ENCODE measurements around the gene ERCC6. TPM values are rescaled to one million over a fixed set of nuclear protein-coding genes. Genes with fewer than 3 reads are reported as not detected.

The ERCC6 gene
- total RNA-seq, 4 donors from 2014 or later: 7.9 to 25.1 (median 16.3) TPM

GRCh38 chr10:49520122-49520775, 18.7 kb downstream of the ERCC6 start:
- TF ChIP-seq POLR2A (IDR thresholded peaks at IDR 0.05) (no peak), CTCF (IDR thresholded peaks at IDR 0.05) (no peak)
- H3K27ac ChIP-seq: no peak overlapping the region
- intact Hi-C loops (cut with DNase I; ENCODE audit: low total_unique reads): no loop called here
- H3K36me3 ChIP-seq: no peaks in the 10 kb centered on the region
- no peaks in the 10 kb centered on the region for H3K9me3 ChIP-seq
- no peaks in the 10 kb centered on the region for H3K4me1 ChIP-seq
- H3K27me3 ChIP-seq: no peaks in the 10 kb centered on the region
- H3K4me3 ChIP-seq: no peak overlapping the region
- DNase-seq: no peak

DNA sequence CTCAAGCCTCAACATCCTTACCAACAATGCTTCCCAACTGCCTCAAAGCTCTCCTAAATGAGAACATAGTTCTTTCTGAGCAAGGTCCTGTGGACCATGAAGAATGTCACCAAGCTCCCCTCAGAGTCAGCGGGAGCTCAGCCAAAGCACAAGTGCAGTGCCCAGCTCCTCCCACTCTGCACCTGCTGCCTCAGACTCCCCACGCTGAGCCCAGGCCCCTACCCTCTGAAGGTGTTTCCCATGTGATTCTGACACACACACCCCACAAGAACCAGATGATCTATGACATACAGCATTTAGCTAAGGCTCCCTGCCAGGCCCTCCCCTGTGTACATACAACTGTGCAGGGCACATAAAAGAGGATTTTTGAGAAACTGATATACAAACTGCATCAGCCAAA, 19.2 kb downstream of the ERCC6 start:
- H3K9me3 ChIP-seq: no peaks in the 10 kb centered on the region
- intact Hi-C loops (cut with DNase I; ENCODE audit: low total_unique reads): no loop called here
- H3K4me1 ChIP-seq: no peaks in the 10 kb centered on the region
- no peaks in the 10 kb centered on the region for H3K36me3 ChIP-seq
- no peak overlapping the region for H3K4me3 ChIP-seq
- H3K27ac ChIP-seq: no peak overlapping the region
- DNase-seq: no peak
- TF ChIP-seq POLR2A (IDR thresholded peaks at IDR 0.05) (no peak), CTCF (IDR thresholded peaks at IDR 0.05) (no peak)
- no peaks in the 10 kb centered on the region for H3K27me3 ChIP-seq

DNA sequence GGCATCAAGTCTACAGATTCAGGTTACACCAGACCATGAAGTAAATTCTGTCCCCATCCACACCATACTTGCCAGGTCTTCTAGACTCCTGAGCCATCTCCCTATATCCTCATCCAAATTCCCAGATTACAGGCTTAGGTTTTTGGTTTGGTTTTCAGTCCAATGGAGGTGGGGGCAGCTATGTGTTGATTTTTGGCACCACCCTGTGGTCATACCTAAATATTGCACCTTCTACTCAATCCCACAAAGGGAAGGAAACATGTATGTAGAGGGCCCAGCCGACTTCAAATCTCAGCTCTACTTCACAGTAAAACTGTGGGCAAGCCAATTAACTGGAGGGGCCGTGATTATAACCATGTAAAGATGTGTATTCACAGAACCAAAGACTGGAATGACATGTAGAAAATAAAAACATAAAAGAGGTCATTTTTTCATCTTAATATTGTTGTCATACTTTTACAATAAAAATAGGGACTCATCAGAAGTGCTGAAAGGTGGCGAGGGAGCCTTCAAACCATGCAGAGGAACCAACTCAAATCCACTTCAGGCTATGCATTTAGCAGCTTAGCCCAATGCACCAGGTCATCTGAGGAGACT, 19.8 kb downstream of the ERCC6 start:
- no peak for DNase-seq

DNA sequence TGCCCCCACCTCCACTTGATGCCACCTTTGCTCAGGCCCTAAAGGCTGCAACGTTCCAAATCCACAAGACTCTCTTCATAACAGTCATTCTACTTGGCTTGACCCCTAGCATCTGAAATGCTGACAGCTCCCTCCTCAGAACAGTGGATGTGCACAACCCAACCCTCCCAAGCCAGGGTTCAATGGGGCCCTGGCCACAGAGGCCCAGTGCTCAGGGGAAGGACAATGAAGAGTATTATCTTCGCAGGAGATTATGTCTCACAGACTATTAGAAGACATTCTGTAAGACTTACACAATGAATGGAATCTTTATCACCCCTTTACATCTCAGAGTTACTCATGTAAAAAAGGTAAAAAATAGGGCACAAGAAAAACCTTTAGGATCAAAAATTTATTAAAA, 20.4 kb downstream of the ERCC6 start:
- Histone ChIP-seq H3K9me3 (no peaks in the 10 kb centered on the region), H3K36me3 (no peaks in the 10 kb centered on the region), H3K4me1 (no peaks in the 10 kb centered on the region), H3K27ac (no peak overlapping the region), H3K4me3 (no peak overlapping the region), H3K27me3 (no peaks in the 10 kb centered on the region)
- DNase-seq: no peak
- TF ChIP-seq CTCF (IDR thresholded peaks at IDR 0.05): no peak
- TF ChIP-seq POLR2A (IDR thresholded peaks at IDR 0.05): no peak
- intact Hi-C loops (cut with DNase I; ENCODE audit: low total_unique reads): no loop called here

More for the DNA sequence above, 19.8 kb downstream of the ERCC6 start:
- Histone ChIP-seq H3K9me3 (no peaks in the 10 kb centered on the region), H3K27ac (no peak overlapping the region), H3K36me3 (no peaks in the 10 kb centered on the region), H3K4me3 (no peak overlapping the region), H3K27me3 (no peaks in the 10 kb centered on the region), H3K4me1 (no peaks in the 10 kb centered on the region)
- intact Hi-C loops (cut with DNase I; ENCODE audit: low total_unique reads): no loop called here
- TF ChIP-seq POLR2A (IDR thresholded peaks at IDR 0.05) (no peak), CTCF (IDR thresholded peaks at IDR 0.05) (peak; percentile 33 to 55 (median 48))

- Histone ChIP-seq H3K27ac (no peak overlapping the region), H3K36me3 (no peaks in the 10 kb centered on the region), H3K9me3 (no peaks in the 10 kb centered on the region), H3K4me3 (no peak overlapping the region), H3K4me1 (no peaks in the 10 kb centered on the region), H3K27me3 (no peaks in the 10 kb centered on the region)
- intact Hi-C loops (cut with DNase I; ENCODE audit: low total_unique reads): no loop called here
- TF ChIP-seq POLR2A (IDR thresholded peaks at IDR 0.05): no peak
- TF ChIP-seq CTCF (IDR thresholded peaks at IDR 0.05): no peak
- DNase-seq: no peak
Measured at GRCh38 chr10:49516216-49516970, 22.5 kb downstream of the ERCC6 start.
